Upper lobe of left lung (tissue), 6 donors: ENCODE data around the gene CHD5. TPM values are rescaled to one million over a fixed set of nuclear protein-coding genes. Genes with fewer than 3 reads are reported as not detected.

ENCODE experiments used
- ATAC-seq, 2 donors: fragments of 200-7000 bp; cut with Tn5 transposase; one replicate each; pipeline ENCODE4 v1.9.1; 2022; ENCODE audit warnings: mild to moderate bottlenecking in 2 of 2, moderate library complexity in 2 of 2; ENCODE audit not compliant: low FRiP score in 2 of 2
- DNase-seq, 2 donors: peaks; one replicate each; pipeline ENCODE4 v3.0.0-alpha.2; 2019 to 2020
- H3K27ac ChIP-seq, 4 donors: fragments of 200-600 bp; sonication (generic); one replicate each; pipeline ENCODE4 v1.5.1; 2016 to 2019
- H3K27me3 ChIP-seq, 4 donors: fragments of 200-600 bp; sonication (generic); one replicate each; pipeline ENCODE4 v1.5.1; 2017 to 2019
- H3K36me3 ChIP-seq, 4 donors: fragments of 200-600 bp; sonication (generic); one replicate each; pipeline ENCODE4 v1.5.1; 2016 to 2019
- H3K4me1 ChIP-seq, 4 donors: fragments of 200-600 bp; sonication (generic); one replicate each; pipeline ENCODE4 v1.5.1; 2018 to 2019
- H3K4me3 ChIP-seq, 4 donors: fragments of 200-600 bp; sonication (generic); one replicate each; pipeline ENCODE4 v1.5.1; 2017 to 2019; ENCODE audit warnings: mild to moderate bottlenecking in 2 of 4, moderate library complexity in 1 of 4
- H3K9me3 ChIP-seq, 4 donors: fragments of 200-600 bp; sonication (generic); one replicate each; pipeline ENCODE4 v1.5.1; 2018 to 2019
- EP300 ChIP-seq, 4 donors: sonication (generic); formaldehyde crosslinking; IDR thresholded peaks; one replicate each; pipeline ENCODE4 v1.5.1; 2017; ENCODE audit warnings: antibody characterized with exemption in 4 of 4, control low read depth in 2 of 4
- POLR2A ChIP-seq, 4 donors: fragments of 450-650 bp; IDR thresholded peaks; one replicate each; pipeline ENCODE4 v1.5.1; 2016 to 2017; ENCODE audit warnings: antibody characterized with exemption in 4 of 4, mild to moderate bottlenecking in 2 of 4
- POLR2AphosphoS5 ChIP-seq, 2 donors: sonication (generic); formaldehyde crosslinking; IDR thresholded peaks; one replicate each; pipeline ENCODE4 v1.5.1; 2017; ENCODE audit warnings: antibody characterized with exemption in 2 of 2
- WGBS, 2 donors: methylation state at CpG; one replicate each; pipeline ENCODE4 v1.1.5; 2017 to 2018; 5-methylcytosine and 5-hydroxymethylcytosine counted together
- total RNA-seq, 6 donors: library from RNA; depleted of rRNA in 4 of 6; stranded (reverse); fragments of >200 nt in 4 of 6; gene quantifications; one replicate each; pipeline versions ENCODE4 v1.1.0 to v1.2.1, GENCODE V29; 2016 to 2021
- TF ChIP-seq, protein P1 (sequence below), 6 experiments: fragments of 450-650 bp in 4 of 6; fragments of 200-600 bp in 2 of 6; sonication (generic) in 2 of 6; IDR thresholded peaks; one replicate each; pipeline ENCODE4 v1.5.1; 2016 to 2019; ENCODE audit warnings: antibody characterized with exemption in 6 of 6
- donor health status: DM: no; HTN: no; CAD: no; lungs with moderate emphysema.
- donor health status: DM: no; HTN: yes; CAD: no; lungs with severe emphysema.

The CHD5 gene
- total RNA-seq, 6 donors from 2014 or later: 0.14 to 1.3 (median 0.25) TPM

DNA sequence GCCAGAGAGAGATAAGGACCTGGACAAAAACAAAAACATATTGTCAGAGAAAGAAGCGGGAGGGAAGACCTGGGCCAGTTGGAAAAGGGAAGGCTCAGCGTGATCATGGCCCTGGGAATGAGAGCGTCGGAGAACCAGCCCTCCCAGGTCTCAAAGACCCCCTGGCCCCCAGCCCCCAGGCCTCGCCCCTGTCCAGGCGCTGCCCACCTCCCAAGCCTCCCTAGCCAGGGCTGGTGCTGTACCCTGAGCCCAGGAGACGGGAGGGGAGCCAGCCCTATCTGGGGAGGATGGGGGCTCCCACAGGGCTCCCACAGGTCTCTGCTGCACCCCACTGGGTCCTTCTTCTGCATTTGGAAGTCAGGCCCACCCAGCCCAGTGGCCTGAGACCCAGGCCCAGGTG lies 15.1 kb downstream of the CHD5 start:
- Histone ChIP-seq H3K4me3 (no peak overlapping the region), H3K27me3 (no peaks in the 10 kb centered on the region), H3K27ac (no peak overlapping the region), H3K4me1 (peaks cover 0 to 7% (median 0%) of the 10 kb centered on the region in 4 donors), H3K9me3 (no peaks in the 10 kb centered on the region), H3K36me3 (no peaks in the 10 kb centered on the region)
- TF ChIP-seq, protein P1, sequence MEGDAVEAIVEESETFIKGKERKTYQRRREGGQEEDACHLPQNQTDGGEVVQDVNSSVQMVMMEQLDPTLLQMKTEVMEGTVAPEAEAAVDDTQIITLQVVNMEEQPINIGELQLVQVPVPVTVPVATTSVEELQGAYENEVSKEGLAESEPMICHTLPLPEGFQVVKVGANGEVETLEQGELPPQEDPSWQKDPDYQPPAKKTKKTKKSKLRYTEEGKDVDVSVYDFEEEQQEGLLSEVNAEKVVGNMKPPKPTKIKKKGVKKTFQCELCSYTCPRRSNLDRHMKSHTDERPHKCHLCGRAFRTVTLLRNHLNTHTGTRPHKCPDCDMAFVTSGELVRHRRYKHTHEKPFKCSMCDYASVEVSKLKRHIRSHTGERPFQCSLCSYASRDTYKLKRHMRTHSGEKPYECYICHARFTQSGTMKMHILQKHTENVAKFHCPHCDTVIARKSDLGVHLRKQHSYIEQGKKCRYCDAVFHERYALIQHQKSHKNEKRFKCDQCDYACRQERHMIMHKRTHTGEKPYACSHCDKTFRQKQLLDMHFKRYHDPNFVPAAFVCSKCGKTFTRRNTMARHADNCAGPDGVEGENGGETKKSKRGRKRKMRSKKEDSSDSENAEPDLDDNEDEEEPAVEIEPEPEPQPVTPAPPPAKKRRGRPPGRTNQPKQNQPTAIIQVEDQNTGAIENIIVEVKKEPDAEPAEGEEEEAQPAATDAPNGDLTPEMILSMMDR (IDR thresholded peaks at IDR 0.05): no peak
- no peak for TF ChIP-seq POLR2AphosphoS5 (IDR thresholded peaks at IDR 0.05)
- TF ChIP-seq POLR2A (IDR thresholded peaks at IDR 0.05): no peak
- TF ChIP-seq EP300 (IDR thresholded peaks at IDR 0.05): no peak
- ATAC-seq: no peak
- peak in 1 of 2 donors; percentile 51 for DNase-seq
- WGBS, 2 donors: 70 to 71% methylated on average over 7 of the region's 7 CpGs

DNA sequence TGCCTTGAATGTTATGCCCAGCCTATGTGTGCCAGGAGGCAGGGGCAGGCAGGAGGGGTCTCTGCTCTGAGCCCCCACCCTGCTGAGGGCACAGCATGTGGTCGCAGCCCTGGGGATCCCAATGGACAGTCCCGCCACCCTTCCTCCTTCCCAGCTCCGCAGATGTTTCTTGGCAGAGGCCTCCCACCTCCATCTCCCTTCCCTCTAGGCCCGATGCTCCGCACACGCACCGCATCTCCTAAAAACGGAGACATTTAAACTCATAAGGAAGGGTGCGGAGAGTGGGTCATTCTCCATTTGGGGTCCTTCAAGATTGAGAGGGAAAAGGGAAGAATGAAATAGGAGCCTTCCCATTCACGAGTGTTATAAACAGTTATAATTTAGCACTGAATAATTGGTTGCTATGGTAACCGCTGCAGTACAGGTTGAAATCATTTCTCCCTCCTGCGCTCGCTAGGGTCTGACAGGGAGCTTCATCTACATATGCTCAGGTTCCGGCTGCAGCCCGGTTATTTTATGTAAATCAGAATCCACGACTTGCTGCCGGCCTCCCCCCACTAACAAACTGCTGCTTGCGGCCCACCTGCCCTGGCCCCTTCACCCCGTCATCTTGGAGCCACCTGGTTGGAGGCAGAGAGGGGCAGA lies 16.0 kb downstream of the CHD5 start:
- H3K4me1 ChIP-seq: peaks cover 0 to 7% (median 0%) of the 10 kb centered on the region in 4 donors
- DNase-seq: peak in 1 of 2 donors; percentile 38
- TF ChIP-seq, protein P1 (IDR thresholded peaks at IDR 0.05): no peak
- no peak for TF ChIP-seq POLR2AphosphoS5 (IDR thresholded peaks at IDR 0.05)
- no peak for TF ChIP-seq POLR2A (IDR thresholded peaks at IDR 0.05)
- TF ChIP-seq EP300 (IDR thresholded peaks at IDR 0.05): no peak
- no peak for ATAC-seq
- H3K9me3 ChIP-seq: no peaks in the 10 kb centered on the region
- H3K27ac ChIP-seq: no peak overlapping the region
- no peaks in the 10 kb centered on the region for H3K27me3 ChIP-seq
- no peaks in the 10 kb centered on the region for H3K36me3 ChIP-seq
- H3K4me3 ChIP-seq: no peak overlapping the region
- WGBS, 2 donors: 71 to 74% methylated on average over 16 to 19 of the region's 19 CpGs

DNA sequence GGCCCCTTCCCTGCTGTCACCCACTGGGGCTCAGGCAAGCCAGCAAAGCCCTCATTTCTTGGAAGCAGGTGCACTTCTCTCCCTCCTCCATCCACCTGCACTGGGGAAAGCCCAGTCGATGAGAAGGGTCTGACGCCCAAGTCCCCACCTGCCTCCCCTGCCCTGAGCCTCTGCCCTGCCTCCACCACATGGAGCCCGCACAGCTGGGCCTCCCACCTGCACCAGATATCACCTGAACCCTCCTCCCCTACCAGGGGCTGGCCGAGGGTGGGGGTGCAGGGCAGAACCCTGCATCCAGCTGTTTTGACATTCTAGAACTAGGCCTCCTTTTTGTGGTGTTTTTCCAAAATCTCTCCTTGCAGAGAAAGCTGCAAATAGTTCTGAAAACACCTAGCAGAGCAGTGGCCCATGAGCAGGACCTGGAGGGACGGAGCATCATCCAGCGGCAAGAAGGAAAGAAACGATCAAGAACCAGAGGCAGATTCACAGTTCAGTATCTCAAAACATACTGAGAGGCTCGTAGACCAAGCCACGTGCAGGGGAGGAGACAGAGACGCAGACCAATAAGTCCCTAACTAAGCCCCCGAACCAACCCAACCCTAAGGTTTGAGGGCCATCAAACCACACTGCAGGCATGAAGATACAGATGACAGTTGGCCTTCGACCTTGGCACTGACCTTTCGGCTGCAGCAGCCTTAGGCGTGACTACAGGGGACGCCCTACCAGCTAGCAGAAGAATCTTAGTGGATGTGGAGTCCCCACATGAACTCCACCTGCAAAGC lies 16.7 kb downstream of the CHD5 start:
- H3K4me3 ChIP-seq: no peak overlapping the region
- TF ChIP-seq POLR2A (IDR thresholded peaks at IDR 0.05) (no peak), EP300 (IDR thresholded peaks at IDR 0.05) (no peak), POLR2AphosphoS5 (IDR thresholded peaks at IDR 0.05) (no peak)
- TF ChIP-seq, protein P1 (IDR thresholded peaks at IDR 0.05): no peak
- ATAC-seq (no peak), DNase-seq (peak in 1 of 2 donors; percentile 26)
- H3K27ac ChIP-seq: no peak overlapping the region
- H3K4me1 ChIP-seq: peaks cover 0 to 7% (median 0%) of the 10 kb centered on the region in 4 donors
- no peaks in the 10 kb centered on the region for H3K9me3 ChIP-seq
- H3K27me3 ChIP-seq: no peaks in the 10 kb centered on the region
- H3K36me3 ChIP-seq: no peaks in the 10 kb centered on the region
- WGBS, 2 donors: 81 to 88% methylated on average over 13 to 15 of the region's 15 CpGs

DNA sequence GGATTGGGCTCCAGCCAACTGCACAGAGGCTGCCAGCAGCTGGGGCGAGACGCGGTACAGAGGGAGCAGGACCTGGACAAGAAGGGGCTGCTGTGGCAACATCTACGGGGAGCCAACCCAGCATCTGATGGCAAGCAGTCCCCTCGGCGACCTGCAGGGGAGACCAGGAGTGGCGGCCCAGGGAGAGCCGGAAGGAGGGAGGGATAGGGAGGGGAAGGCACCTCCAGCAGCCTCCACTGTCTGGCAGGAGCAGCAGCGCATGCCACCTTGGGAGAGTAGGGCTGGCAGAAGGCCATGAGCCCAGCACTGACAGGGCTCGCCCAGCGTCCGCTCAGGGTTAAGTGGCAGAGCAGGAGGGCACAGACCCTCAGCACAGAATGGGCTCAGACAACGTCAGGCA lies 17.3 kb downstream of the CHD5 start:
- WGBS, 2 donors: 41 to 55% methylated on average over 12 to 13 of the region's 13 CpGs
- DNase-seq: peak in 1 of 2 donors; percentile 65
- Histone ChIP-seq H3K36me3 (no peaks in the 10 kb centered on the region), H3K27me3 (no peaks in the 10 kb centered on the region), H3K4me1 (peaks cover 0 to 4% (median 0%) of the 10 kb centered on the region in 4 donors), H3K4me3 (no peak overlapping the region), H3K27ac (no peak overlapping the region), H3K9me3 (no peaks in the 10 kb centered on the region)
- no peak for TF ChIP-seq POLR2A (IDR thresholded peaks at IDR 0.05)
- TF ChIP-seq, protein P1 (IDR thresholded peaks at IDR 0.05): no peak
- TF ChIP-seq EP300 (IDR thresholded peaks at IDR 0.05): no peak
- TF ChIP-seq POLR2AphosphoS5 (IDR thresholded peaks at IDR 0.05): no peak
- ATAC-seq: no peak
